Testis (tissue), 3 donors: ENCODE results near the gene UBE2E2. TPM values are rescaled to one million over a fixed set of nuclear protein-coding genes. Genes with fewer than 3 reads are reported as not detected.

Experiments
- DNase-seq: peaks from one replicate; pipeline ENCODE4 v3.0.0-alpha.2; 2019
- H3K27ac ChIP-seq, 2 donors: fragments of 200-600 bp; sonication (generic); one replicate each; pipeline ENCODE4 v1.5.1; 2019
- H3K27me3 ChIP-seq: fragments of 200-600 bp; sonication (generic); one replicate; pipeline ENCODE4 v1.5.1; 2019
- H3K36me3 ChIP-seq: fragments of 200-600 bp; sonication (generic); one replicate; pipeline ENCODE4 v1.5.1; 2017; ENCODE audit warnings: low read depth; ENCODE audit errors: missing control alignments
- H3K4me1 ChIP-seq: fragments of 200-600 bp; sonication (generic); one replicate; pipeline ENCODE4 v1.5.1; 2019
- H3K4me3 ChIP-seq, 2 donors: fragments of 200-600 bp; sonication (generic); one replicate each; pipeline ENCODE4 v1.5.1; 2017 to 2019
- H3K9me3 ChIP-seq: fragments of 200-600 bp; sonication (generic); one replicate; pipeline ENCODE4 v1.5.1; 2017
- CTCF ChIP-seq, 3 experiments: fragments of 450-650 bp in 2 of 3; fragments of 200-600 bp in 1 of 3; sonication (generic) in 1 of 3; IDR thresholded peaks; one replicate each; pipeline ENCODE4 v1.5.1; 2016 to 2019; ENCODE audit warnings: antibody characterized with exemption in 3 of 3, mild to moderate bottlenecking in 2 of 3, moderate library complexity in 1 of 3
- POLR2A ChIP-seq: fragments of 450-650 bp; IDR thresholded peaks from one replicate; pipeline ENCODE4 v1.6.1; 2017; ENCODE audit warnings: antibody characterized with exemption, mild to moderate bottlenecking, moderate library complexity
- WGBS, 2 donors: methylation state at CpG; one replicate each; pipeline ENCODE4 v1.1.5; 2018; 5-methylcytosine and 5-hydroxymethylcytosine counted together
- intact Hi-C: fragments of 100-400 bp; cut with DNase I; formaldehyde crosslinking; loops from one replicate; pipeline ENCODE4 v1.15.1; 2023; ENCODE audit warnings: low total_unique reads
- polyA plus RNA-seq: library from polyadenylated mRNA; stranded (reverse); fragments of 350-450 nt; fragmentation: Illumina TruSeq; extraction: RNeasy Lipid Tissue Mini Kit (QIAGEN cat#74804); gene quantifications from one replicate; pipeline ENCODE4 v1.2.3, GENCODE V29; 2014; ENCODE audit warnings: low read depth, low replicate concordance; ENCODE audit not compliant: insufficient read depth
- total RNA-seq, 2 donors: library from RNA; depleted of rRNA; stranded (reverse); fragments of >200 nt; gene quantifications; one replicate each; pipeline ENCODE4 v1.2.3, GENCODE V29; 2016

Gene UBE2E2
- total and polyA plus RNA-seq, 3 donors from 2014 or later, result 45.5 to 94.2 (median 48.7) TPM

- Histone ChIP-seq H3K27ac (no peak overlapping the region), H3K4me1 (no peaks in the 10 kb centered on the region), H3K4me3 (no peak overlapping the region), H3K27me3 (no peaks in the 10 kb centered on the region), H3K36me3 (no peaks in the 10 kb centered on the region), H3K9me3 (no peaks in the 10 kb centered on the region)
- no peak for TF ChIP-seq POLR2A
- TF ChIP-seq CTCF (IDR thresholded peaks at IDR 0.05), result no peak
- DNase-seq, result no peak
- WGBS, 2 donors, result 81% methylated on average over 4 of the region's 4 CpGs
- intact Hi-C loops, result no loop called here
Observed at GRCh38 chr3:23239211-23240068, 36.3 kb downstream of the UBE2E2 start.

GRCh38 chr3:23240171-23240785 lies 37.2 kb downstream of the UBE2E2 start:
- no peak overlapping the region for H3K27ac ChIP-seq
- H3K4me3 ChIP-seq, result no peak overlapping the region
- intact Hi-C loops, result no loop called here
- TF ChIP-seq CTCF (IDR thresholded peaks at IDR 0.05) (no peak), POLR2A (no peak)
- 83 to 91% methylated on average over 3 of the region's 3 CpGs for WGBS, 2 donors
- no peaks in the 10 kb centered on the region for H3K9me3 ChIP-seq
- no peaks in the 10 kb centered on the region for H3K27me3 ChIP-seq
- H3K4me1 ChIP-seq, result no peaks in the 10 kb centered on the region
- no peak for DNase-seq
- H3K36me3 ChIP-seq, result no peaks in the 10 kb centered on the region

- TF ChIP-seq POLR2A (no peak), CTCF (IDR thresholded peaks at IDR 0.05) (no peak)
- no peak overlapping the region for H3K27ac ChIP-seq
- intact Hi-C loops, result no loop called here
- no peak overlapping the region for H3K4me3 ChIP-seq
- no peaks in the 10 kb centered on the region for H3K36me3 ChIP-seq
- H3K9me3 ChIP-seq, result no peaks in the 10 kb centered on the region
- no peaks in the 10 kb centered on the region for H3K27me3 ChIP-seq
- no peaks in the 10 kb centered on the region for H3K4me1 ChIP-seq
- 92% methylated on average over 5 of the region's 5 CpGs for WGBS, 2 donors
- DNase-seq, result no peak
Observed at GRCh38 chr3:23241256-23241655, 38.1 kb downstream of the UBE2E2 start.

- Histone ChIP-seq H3K27ac (no peak overlapping the region), H3K36me3 (no peaks in the 10 kb centered on the region), H3K27me3 (no peaks in the 10 kb centered on the region), H3K4me3 (no peak overlapping the region), H3K4me1 (no peaks in the 10 kb centered on the region), H3K9me3 (no peaks in the 10 kb centered on the region)
- 98 to 100% methylated on average over 2 of the region's 2 CpGs for WGBS, 2 donors
- no peak for TF ChIP-seq POLR2A
- no peak for TF ChIP-seq CTCF (IDR thresholded peaks at IDR 0.05)
- no peak for DNase-seq
- intact Hi-C loops, result no loop called here
Observed at GRCh38 chr3:23242106-23242505, 39.0 kb downstream of the UBE2E2 start.
